Measurements from ENCODE around the gene GNAI1. TPM values are rescaled to one million over a fixed set of nuclear protein-coding genes. Genes with fewer than 3 reads are reported as not detected.
A peak's percentile ranks its signal among the peaks of the same experiment; 100 is the strongest.
"Not testable (repeated sequence)": the region's sequence is repeated elsewhere in the genome, so short reads cannot be mapped to it uniquely, and the experiment has no call there.

The GNAI1 gene
- total and polyA plus RNA-seq, 3 experiments from 2014 or later: 0.39 to 3.8 (median 0.42) TPM

GRCh38 chr7:80155374-80155773 lies 20.7 kb downstream of the GNAI1 start:
- Mint-ChIP-seq H3K9me3 (peaks cover 3 to 17% (median 8%) of the 10 kb centered on the region in 5 donors), H3K4me3 (no peak overlapping the region), H3K36me3 (no peaks in the 10 kb centered on the region), H3K27me3 (peaks cover 0 to 1% of the 10 kb centered on the region in 2 donors), H3K4me1 (peaks cover 0 to 2% (median 0%) of the 10 kb centered on the region in 3 donors), H3K27ac (no peak overlapping the region)
- no peaks in the 10 kb centered on the region for H3K36me3 ChIP-seq (ENCODE audit: insufficient read depth, low read length)
- no peaks in the 10 kb centered on the region for H3K9me3 ChIP-seq (ENCODE audit: low read length)
- H3K27me3 ChIP-seq (ENCODE audit: insufficient read depth, low read length, poor library complexity, severe bottlenecking): no peaks in the 10 kb centered on the region
- ChIA-PET CTCF (no interaction called here), POLR2A (no interaction called here)
- no peaks in the 10 kb centered on the region for H3K4me1 ChIP-seq (ENCODE audit: insufficient read depth, low read length)
- H3K4me3 ChIP-seq (ENCODE audit: low read length): no peak overlapping the region
- DNase-seq: no peak
- H3K27ac ChIP-seq (ENCODE audit: low read depth, low read length): no peak overlapping the region

GRCh38 chr7:80157770-80158169 lies 23.1 kb downstream of the GNAI1 start:
- H3K4me1 ChIP-seq (ENCODE audit: insufficient read depth, low read length); H3K27ac ChIP-seq (ENCODE audit: low read depth, low read length); H3K27me3 Mint-ChIP-seq; H3K36me3 Mint-ChIP-seq; H3K36me3 ChIP-seq (ENCODE audit: insufficient read depth, low read length); H3K4me3 ChIP-seq (ENCODE audit: low read length); H3K9me3 ChIP-seq (ENCODE audit: low read length); H3K4me3 Mint-ChIP-seq; CTCF ChIA-PET; H3K4me1 Mint-ChIP-seq; H3K27ac Mint-ChIP-seq; POLR2A ChIA-PET; H3K27me3 ChIP-seq (ENCODE audit: insufficient read depth, low read length, poor library complexity, severe bottlenecking); DNase-seq: not testable (repeated sequence)
- H3K9me3 Mint-ChIP-seq: peaks cover 1 to 16% (median 8%) of the 10 kb centered on the region in 5 donors

DNA sequence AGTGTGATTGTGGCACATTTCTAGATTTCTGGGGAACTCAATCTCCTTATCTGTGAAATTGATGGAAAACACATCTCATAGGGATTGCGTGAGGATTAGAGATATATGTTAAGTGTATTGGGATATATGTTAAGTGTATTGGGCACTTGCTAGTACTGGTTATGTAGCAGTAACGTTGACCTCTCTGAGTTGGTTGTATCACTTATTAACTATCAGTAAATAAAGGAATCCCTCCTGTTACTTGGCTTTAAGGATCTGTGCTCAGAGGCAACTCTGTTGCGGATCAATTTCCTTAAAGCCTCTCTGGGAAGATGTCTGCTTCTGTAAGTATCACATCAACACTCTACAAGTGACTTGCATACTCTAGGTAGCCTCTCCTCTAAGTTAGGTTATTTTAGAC lies 25.2 kb downstream of the GNAI1 start:
- DNase-seq: no peak
- no peaks in the 10 kb centered on the region for H3K4me1 Mint-ChIP-seq
- CTCF ChIA-PET: no interaction called here
- H3K4me3 Mint-ChIP-seq: no peak overlapping the region
- POLR2A ChIA-PET: no interaction called here
- Histone ChIP-seq H3K4me1 (ENCODE audit: insufficient read depth, low read length) (no peaks in the 10 kb centered on the region), H3K4me3 (ENCODE audit: low read length) (no peak overlapping the region), H3K27me3 (ENCODE audit: insufficient read depth, low read length, poor library complexity, severe bottlenecking) (no peaks in the 10 kb centered on the region), H3K9me3 (ENCODE audit: low read length) (no peaks in the 10 kb centered on the region), H3K27ac (ENCODE audit: low read depth, low read length) (no peak overlapping the region), H3K36me3 (ENCODE audit: insufficient read depth, low read length) (no peaks in the 10 kb centered on the region)
- H3K27me3 Mint-ChIP-seq: peaks cover 0 to 1% of the 10 kb centered on the region in 2 donors
- no peak overlapping the region for H3K27ac Mint-ChIP-seq
- peaks cover 1 to 18% (median 11%) of the 10 kb centered on the region in 5 donors for H3K9me3 Mint-ChIP-seq
- H3K36me3 Mint-ChIP-seq: no peaks in the 10 kb centered on the region

GRCh38 chr7:80161466-80161865 lies 26.8 kb downstream of the GNAI1 start:
- ChIA-PET POLR2A (no interaction called here), CTCF (no interaction called here)
- Mint-ChIP-seq H3K4me1 (no peaks in the 10 kb centered on the region), H3K9me3 (peaks cover 4 to 17% (median 11%) of the 10 kb centered on the region in 5 donors), H3K36me3 (no peaks in the 10 kb centered on the region), H3K27ac (no peak overlapping the region), H3K27me3 (peaks cover 0 to 1% of the 10 kb centered on the region in 2 donors), H3K4me3 (no peak overlapping the region)
- no peaks in the 10 kb centered on the region for H3K27me3 ChIP-seq (ENCODE audit: insufficient read depth, low read length, poor library complexity, severe bottlenecking)
- DNase-seq: no peak
- H3K36me3 ChIP-seq (ENCODE audit: insufficient read depth, low read length): no peaks in the 10 kb centered on the region
- H3K9me3 ChIP-seq (ENCODE audit: low read length): no peaks in the 10 kb centered on the region
- H3K4me1 ChIP-seq (ENCODE audit: insufficient read depth, low read length): no peaks in the 10 kb centered on the region
- no peak overlapping the region for H3K4me3 ChIP-seq (ENCODE audit: low read length)
- no peak overlapping the region for H3K27ac ChIP-seq (ENCODE audit: low read depth, low read length)

- no peaks in the 10 kb centered on the region for H3K36me3 ChIP-seq (ENCODE audit: insufficient read depth, low read length)
- H3K27ac Mint-ChIP-seq: no peak overlapping the region
- H3K4me3 ChIP-seq (ENCODE audit: low read length): no peak overlapping the region
- H3K4me1 Mint-ChIP-seq: no peaks in the 10 kb centered on the region
- DNase-seq: no peak
- no peaks in the 10 kb centered on the region for H3K27me3 ChIP-seq (ENCODE audit: insufficient read depth, low read length, poor library complexity, severe bottlenecking)
- CTCF ChIA-PET: no interaction called here
- peaks cover 5 to 17% (median 8%) of the 10 kb centered on the region in 5 donors for H3K9me3 Mint-ChIP-seq
- no peaks in the 10 kb centered on the region for H3K36me3 Mint-ChIP-seq
- no peaks in the 10 kb centered on the region for H3K4me1 ChIP-seq (ENCODE audit: insufficient read depth, low read length)
- no peak overlapping the region for H3K27ac ChIP-seq (ENCODE audit: low read depth, low read length)
- no peak overlapping the region for H3K4me3 Mint-ChIP-seq
- H3K27me3 Mint-ChIP-seq: peaks cover 0 to 1% of the 10 kb centered on the region in 2 donors
- H3K9me3 ChIP-seq (ENCODE audit: low read length): no peaks in the 10 kb centered on the region
- POLR2A ChIA-PET: no interaction called here
These were observed 30.5 kb downstream of the GNAI1 start for GRCh38 chr7:80165177-80165576.

- H3K27me3 Mint-ChIP-seq: no peaks in the 10 kb centered on the region
- Histone ChIP-seq H3K27ac (ENCODE audit: low read depth, low read length) (no peak overlapping the region), H3K36me3 (ENCODE audit: insufficient read depth, low read length) (no peaks in the 10 kb centered on the region), H3K4me3 (ENCODE audit: low read length) (no peak overlapping the region), H3K27me3 (ENCODE audit: insufficient read depth, low read length, poor library complexity, severe bottlenecking) (no peaks in the 10 kb centered on the region), H3K9me3 (ENCODE audit: low read length) (no peaks in the 10 kb centered on the region), H3K4me1 (ENCODE audit: insufficient read depth, low read length) (peaks cover 4% of the 10 kb centered on the region)
- ChIA-PET POLR2A (no interaction called here), CTCF (no interaction called here)
- no peaks in the 10 kb centered on the region for H3K36me3 Mint-ChIP-seq
- no peak overlapping the region for H3K27ac Mint-ChIP-seq
- H3K9me3 Mint-ChIP-seq: peaks cover 2 to 30% (median 13%) of the 10 kb centered on the region in 5 donors
- H3K4me1 Mint-ChIP-seq: no peaks in the 10 kb centered on the region
- no peak overlapping the region for H3K4me3 Mint-ChIP-seq
- DNase-seq: no peak
These were observed 35.8 kb downstream of the GNAI1 start for GRCh38 chr7:80170445-80170844.

DNA sequence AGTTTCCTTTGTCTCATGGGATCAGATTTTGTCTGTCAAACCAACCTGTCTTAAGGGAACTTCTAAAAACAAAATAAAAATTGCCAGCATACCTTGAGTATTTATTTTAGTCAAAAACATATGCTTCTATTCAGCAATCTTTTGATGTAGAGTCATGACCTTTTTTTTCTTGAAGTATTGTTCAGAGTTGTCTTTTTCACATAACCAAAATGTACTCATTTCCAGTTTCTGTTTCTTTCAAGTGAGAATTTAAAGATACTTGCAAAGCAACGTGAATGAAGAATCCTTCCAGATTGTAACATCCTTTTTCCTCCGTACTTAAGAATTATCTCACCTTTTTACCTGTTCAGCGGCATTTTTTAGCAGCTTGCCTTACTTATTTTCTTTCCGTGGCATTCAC lies 37.8 kb downstream of the GNAI1 start:
- CTCF ChIA-PET: no interaction called here
- DNase-seq: peak in 1 of 5 donors; percentile 48
- H3K4me1 ChIP-seq (ENCODE audit: insufficient read depth, low read length): peaks cover 4% of the 10 kb centered on the region
- peak overlapping the region in 1 of 8 donors; percentile 32 for H3K27ac Mint-ChIP-seq
- peak overlapping the region in 1 of 7 donors; percentile 5 for H3K4me3 Mint-ChIP-seq
- POLR2A ChIA-PET: no interaction called here
- H3K9me3 Mint-ChIP-seq: peaks cover 7 to 25% (median 11%) of the 10 kb centered on the region in 5 donors
- H3K27me3 ChIP-seq (ENCODE audit: insufficient read depth, low read length, poor library complexity, severe bottlenecking): no peaks in the 10 kb centered on the region
- H3K27ac ChIP-seq (ENCODE audit: low read depth, low read length): no peak overlapping the region
- H3K4me1 Mint-ChIP-seq: no peaks in the 10 kb centered on the region
- H3K9me3 ChIP-seq (ENCODE audit: low read length): no peaks in the 10 kb centered on the region
- H3K36me3 ChIP-seq (ENCODE audit: insufficient read depth, low read length): no peaks in the 10 kb centered on the region
- no peaks in the 10 kb centered on the region for H3K36me3 Mint-ChIP-seq
- H3K27me3 Mint-ChIP-seq: no peaks in the 10 kb centered on the region
- no peak overlapping the region for H3K4me3 ChIP-seq (ENCODE audit: low read length)

- H3K4me1 ChIP-seq (ENCODE audit: insufficient read depth, low read length): peaks cover 4% of the 10 kb centered on the region
- H3K27me3 ChIP-seq (ENCODE audit: insufficient read depth, low read length, poor library complexity, severe bottlenecking): no peaks in the 10 kb centered on the region
- H3K27ac ChIP-seq (ENCODE audit: low read depth, low read length): no peak overlapping the region
- CTCF ChIA-PET: no interaction called here
- no peaks in the 10 kb centered on the region for H3K36me3 ChIP-seq (ENCODE audit: insufficient read depth, low read length)
- H3K27ac Mint-ChIP-seq: no peak overlapping the region
- peak overlapping the region in 1 of 7 donors; percentile 9 for H3K4me3 Mint-ChIP-seq
- H3K9me3 Mint-ChIP-seq: peaks cover 4 to 20% (median 17%) of the 10 kb centered on the region in 5 donors
- DNase-seq: no peak
- H3K27me3 Mint-ChIP-seq: no peaks in the 10 kb centered on the region
- H3K36me3 Mint-ChIP-seq: no peaks in the 10 kb centered on the region
- no peaks in the 10 kb centered on the region for H3K4me1 Mint-ChIP-seq
- no peak overlapping the region for H3K4me3 ChIP-seq (ENCODE audit: low read length)
- H3K9me3 ChIP-seq (ENCODE audit: low read length): no peaks in the 10 kb centered on the region
- POLR2A ChIA-PET: no interaction called here
These were observed 41.1 kb downstream of the GNAI1 start for GRCh38 chr7:80175744-80176143.

- ChIA-PET POLR2A (no interaction called here), CTCF (no interaction called here)
- DNase-seq: no peak
- H3K36me3 ChIP-seq (ENCODE audit: insufficient read depth, low read length): no peaks in the 10 kb centered on the region
- Mint-ChIP-seq H3K27me3 (no peaks in the 10 kb centered on the region), H3K4me1 (no peaks in the 10 kb centered on the region), H3K4me3 (no peak overlapping the region), H3K36me3 (no peaks in the 10 kb centered on the region), H3K27ac (no peak overlapping the region), H3K9me3 (peaks cover 13 to 25% (median 17%) of the 10 kb centered on the region in 5 donors)
- H3K27me3 ChIP-seq (ENCODE audit: insufficient read depth, low read length, poor library complexity, severe bottlenecking): no peaks in the 10 kb centered on the region
- no peaks in the 10 kb centered on the region for H3K9me3 ChIP-seq (ENCODE audit: low read length)
- H3K4me1 ChIP-seq (ENCODE audit: insufficient read depth, low read length): no peaks in the 10 kb centered on the region
- no peak overlapping the region for H3K27ac ChIP-seq (ENCODE audit: low read depth, low read length)
- no peak overlapping the region for H3K4me3 ChIP-seq (ENCODE audit: low read length)
These were observed 46.8 kb downstream of the GNAI1 start for GRCh38 chr7:80181411-80181810.

Data from CD8-positive, alpha-beta memory T cell (primary cell).